Medulla oblongata (tissue), 1 donor: ENCODE measurements around the gene TNFRSF14.
A peak's percentile ranks its signal among the peaks of the same experiment; 100 is the strongest.

Experiments used
- DNase-seq: peaks from one replicate; pipeline ENCODE4 v3.0.0-alpha.2; 2015; ENCODE audit errors: extremely low spot score

TNFRSF14 gene

DNA sequence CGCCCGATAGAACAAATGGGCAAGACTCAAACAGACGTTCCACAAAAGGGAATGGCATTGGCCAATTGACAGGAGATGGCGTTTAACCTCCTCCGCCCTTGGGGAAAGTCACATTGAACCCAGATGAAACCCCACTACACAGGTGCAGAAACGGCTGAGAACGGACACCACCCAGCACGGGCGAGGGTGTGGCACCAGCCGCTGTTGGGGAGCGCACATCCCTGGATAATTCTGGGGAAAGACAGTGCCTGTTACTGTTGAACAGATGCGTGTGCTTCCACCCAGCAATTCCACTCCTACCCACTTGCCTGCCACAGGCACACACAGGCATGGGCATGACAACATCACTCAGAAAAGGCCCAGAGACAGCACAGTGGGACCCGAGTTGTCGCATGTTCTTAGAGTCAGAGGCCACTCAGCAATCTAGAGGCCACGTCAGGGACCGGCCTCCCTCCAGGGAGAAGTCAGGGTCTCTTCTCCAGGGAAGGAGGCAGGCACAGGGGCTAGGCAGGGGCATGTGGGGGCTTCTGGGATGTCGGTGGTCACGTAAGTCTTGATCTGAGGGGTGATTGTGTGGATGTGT, 45.6 kb downstream of the TNFRSF14 start:
- no peak for DNase-seq

DNA sequence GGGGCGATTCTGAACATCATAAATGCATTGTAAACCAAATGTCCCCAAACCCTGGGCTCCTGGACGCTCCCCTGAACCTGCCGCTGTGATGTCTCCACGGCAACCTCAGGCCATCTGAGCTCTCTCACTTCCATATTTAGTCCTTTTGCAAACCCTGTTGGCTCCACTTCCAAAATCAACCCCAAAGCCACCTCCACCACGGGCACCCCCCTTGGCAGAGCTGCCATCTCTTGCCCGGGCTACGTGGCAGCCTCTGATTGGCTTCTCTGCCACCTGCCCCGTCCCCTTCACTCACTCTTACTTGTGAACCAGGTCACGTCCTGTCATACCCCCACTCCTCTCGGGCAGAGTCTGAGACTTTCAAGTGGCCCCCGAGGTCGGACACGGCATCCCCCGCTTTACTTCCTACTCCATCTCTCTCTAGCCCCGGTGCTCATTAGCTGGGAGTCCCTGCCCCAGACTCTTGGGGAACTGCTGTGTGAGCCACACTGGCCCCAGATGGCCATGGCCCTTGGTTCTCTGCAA, 46.2 kb downstream of the TNFRSF14 start:
- DNase-seq = no peak

- no peak for DNase-seq
Observed at GRCh38 chr1:2602866-2603520, 46.8 kb downstream of the TNFRSF14 start.

- no peak for DNase-seq
Observed at GRCh38 chr1:2603521-2604155, 47.5 kb downstream of the TNFRSF14 start.

GRCh38 chr1:2604156-2604843, 48.1 kb downstream of the TNFRSF14 start:
- DNase-seq = no peak

- no peak for DNase-seq
Observed at GRCh38 chr1:2604844-2605508, 48.8 kb downstream of the TNFRSF14 start.

GRCh38 chr1:2605509-2606395, 49.6 kb downstream of the TNFRSF14 start:
- no peak for DNase-seq

DNA sequence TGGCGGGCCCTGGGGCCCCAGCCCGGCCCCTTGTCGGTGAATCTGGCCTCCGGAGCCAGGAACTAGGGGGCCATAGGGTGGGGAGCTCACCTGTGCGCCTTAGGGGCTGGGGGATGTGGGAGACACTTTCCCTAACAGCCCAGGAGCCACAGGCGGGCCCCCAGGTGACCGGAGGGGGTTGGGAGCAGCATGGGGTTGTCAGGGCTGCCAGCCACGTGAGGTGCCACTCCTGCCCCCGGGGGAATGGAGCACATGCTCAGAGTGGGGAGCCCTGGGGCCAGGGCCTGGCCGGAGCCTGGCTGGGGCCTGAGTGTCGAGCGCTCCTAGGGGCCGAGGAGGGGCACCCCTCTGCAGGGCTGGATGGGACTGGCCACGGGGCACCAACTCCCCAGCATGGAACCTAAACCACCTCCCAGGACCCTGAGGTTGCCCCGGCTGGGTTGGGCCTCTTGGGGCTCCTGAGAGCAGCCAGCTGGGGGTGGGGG, 50.3 kb downstream of the TNFRSF14 start:
- DNase-seq = no peak

DNA sequence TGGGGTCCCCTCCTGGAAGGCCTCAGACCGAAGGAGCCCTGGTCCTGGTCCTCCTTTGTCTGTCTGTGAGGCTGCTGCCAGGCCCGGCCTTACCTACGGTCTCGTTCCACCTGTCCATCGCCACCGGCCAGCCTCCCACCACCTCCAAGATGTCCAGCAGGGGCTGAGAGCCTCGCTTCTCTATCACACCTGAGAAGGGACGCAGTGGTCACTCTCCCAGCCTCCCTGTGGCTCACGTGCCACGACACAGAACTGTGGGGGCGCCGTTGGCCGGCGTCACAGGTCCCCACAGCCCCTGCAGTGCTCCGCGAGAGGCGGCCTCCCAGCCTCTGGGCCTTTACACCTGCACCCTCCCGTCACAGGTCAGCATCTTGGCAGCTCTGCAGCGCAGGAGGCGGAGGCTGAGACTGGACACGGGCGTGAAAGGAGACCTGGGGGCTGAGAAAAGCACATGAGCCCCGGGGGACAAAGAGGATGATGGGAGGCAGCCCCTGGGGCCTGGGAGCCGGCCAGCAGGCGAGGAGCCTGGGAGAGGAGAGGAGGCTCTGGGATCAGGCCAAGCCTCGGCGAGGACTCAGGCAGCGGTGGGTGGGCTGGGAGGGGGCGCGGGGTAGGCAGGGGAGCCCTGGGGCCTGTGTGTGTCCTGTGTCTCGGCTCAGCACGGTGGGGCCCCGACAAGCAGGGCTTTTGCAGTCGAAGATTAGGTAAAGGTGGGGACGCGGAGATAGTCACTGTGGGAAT, 50.9 kb downstream of the TNFRSF14 start:
- no peak for DNase-seq

DNA sequence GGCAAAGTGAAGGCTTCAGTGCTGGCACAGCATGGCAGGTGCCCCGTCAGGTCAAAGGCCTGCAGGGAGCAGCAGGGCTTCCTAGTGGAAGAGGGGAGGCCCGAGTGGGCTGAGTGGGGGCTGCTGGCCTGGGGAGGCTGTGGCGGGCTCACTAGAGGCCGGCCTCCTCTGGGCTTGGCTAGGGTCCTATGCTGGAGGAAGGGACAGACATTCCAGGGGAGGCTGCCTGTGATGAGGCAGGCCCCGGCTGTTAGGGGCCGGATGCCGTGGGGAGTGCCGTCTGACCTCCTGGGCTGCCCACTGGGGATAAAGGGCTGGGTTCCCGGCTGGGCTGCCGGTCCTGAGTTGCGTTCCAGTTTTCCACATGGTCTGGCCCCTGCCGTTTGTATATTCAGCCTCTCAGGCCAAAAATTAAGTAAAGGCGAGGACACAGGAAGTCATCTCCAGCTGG, 51.5 kb downstream of the TNFRSF14 start:
- peak; percentile 15 for DNase-seq

GRCh38 chr1:2609319-2610035, 53.3 kb downstream of the TNFRSF14 start:
- no peak for DNase-seq

- DNase-seq = peak; percentile 20
Observed at GRCh38 chr1:2610036-2610959, 54.1 kb downstream of the TNFRSF14 start.

DNA sequence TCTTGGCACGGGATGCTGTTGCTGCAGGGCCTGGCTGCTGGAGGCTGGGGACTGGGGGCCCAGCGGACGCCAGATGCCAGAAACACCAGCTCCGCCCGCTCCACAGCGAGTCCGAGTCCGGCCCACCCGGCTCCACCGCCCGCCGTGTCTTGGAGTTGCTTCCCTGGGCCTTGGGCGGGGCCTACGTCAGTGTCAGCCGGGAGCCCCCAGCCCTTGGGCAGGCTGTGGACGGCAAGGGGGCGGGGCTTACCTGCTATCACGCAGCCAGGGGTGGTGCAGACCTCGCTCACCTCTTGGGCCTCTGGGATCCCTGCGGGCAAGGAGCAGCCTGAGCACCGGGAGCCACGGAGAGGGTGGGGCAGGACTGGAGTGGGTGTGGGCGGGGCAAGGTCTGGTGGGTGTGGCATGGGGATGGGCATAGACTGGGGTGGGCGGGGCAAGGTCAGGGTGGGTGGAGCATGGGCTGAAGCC, 54.9 kb downstream of the TNFRSF14 start:
- DNase-seq = no peak

- no peak for DNase-seq
Observed at GRCh38 chr1:2611621-2612437, 55.7 kb downstream of the TNFRSF14 start.

- DNase-seq = no peak
Observed at GRCh38 chr1:2612591-2613365, 56.6 kb downstream of the TNFRSF14 start.
